ENCODE data around the gene ZBTB12. TPM values are rescaled to one million over a fixed set of nuclear protein-coding genes. Genes with fewer than 3 reads are reported as not detected.

Gene ZBTB12
- total and polyA plus RNA-seq, 2 of the 13 experiments (the other 11 are each of a cell fraction or from before 2014, with no cell fraction given) = 4.8 to 6.0 TPM

DNA sequence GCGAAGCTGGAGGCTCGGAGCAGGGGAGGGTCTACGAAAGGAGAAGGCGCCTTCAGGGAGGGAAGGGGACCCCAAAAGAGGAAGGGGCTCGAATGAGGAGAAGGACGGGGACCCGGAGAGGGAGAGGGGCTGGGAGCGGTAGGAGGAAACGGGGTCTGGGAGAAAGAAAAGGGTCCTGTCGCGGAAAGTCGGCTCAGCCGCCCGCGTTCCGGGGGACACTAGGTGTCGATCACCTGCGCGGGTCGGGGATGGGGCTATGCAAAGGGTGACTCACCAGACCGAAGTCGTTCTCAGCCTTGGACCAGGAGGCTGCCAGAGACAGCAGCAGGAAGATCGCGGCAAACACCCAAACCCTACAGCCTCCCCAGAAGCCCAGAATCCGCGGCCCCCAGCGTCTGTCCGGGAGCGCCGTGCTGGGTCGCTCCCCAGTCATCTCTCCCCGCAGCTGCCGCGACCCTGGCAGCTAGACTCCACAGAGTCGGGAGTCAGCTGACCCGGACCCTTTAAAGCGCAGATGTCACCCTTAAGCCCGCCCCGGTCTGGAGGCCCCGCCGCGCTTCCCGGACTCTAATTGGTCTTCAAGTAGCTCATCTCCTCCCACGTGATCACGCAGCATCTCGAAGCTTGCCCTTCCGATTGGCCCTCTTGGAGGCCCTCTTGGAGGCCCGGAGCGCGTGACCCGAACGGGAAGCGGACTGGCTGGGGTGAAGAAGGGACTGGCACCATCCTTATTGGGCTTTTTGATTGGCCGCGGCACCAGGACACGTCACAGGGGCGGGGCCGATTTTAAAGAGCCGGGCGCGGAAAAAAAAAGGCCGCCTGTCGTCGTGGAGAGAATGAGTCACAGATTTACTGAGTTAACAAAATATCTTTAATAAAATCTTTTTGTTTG, 39.3 kb downstream of the ZBTB12 start, which contains the start of gene NEU1 (continued):
- TF ChIP-seq ZNF441 (CRISPR knock-in tag; IDR thresholded peaks at IDR 0.05; ENCODE audit: borderline replicate concordance) (peak; percentile 45; the same call in 1 of the 2 replicates), ZNF33A (CRISPR knock-in tag; IDR thresholded peaks at IDR 0.05; ENCODE audit: borderline replicate concordance) (peak; percentile 85; the same call in 1 of the 2 replicates), SMARCE1 (IDR thresholded peaks at IDR 0.05; ENCODE audit: borderline replicate concordance) (no peak), AKAP8 (CRISPR knock-in tag; IDR thresholded peaks at IDR 0.05) (peak; percentile 90), ZNF790 (CRISPR knock-in tag; IDR thresholded peaks at IDR 0.05; ENCODE audit: borderline replicate concordance) (no peak; the same call in 1 of the 2 replicates), RARG (CRISPR knock-in tag; IDR thresholded peaks at IDR 0.05; ENCODE audit: low read depth) (no peak; the same call in 1 of the 2 replicates), ZNF616 (CRISPR knock-in tag; IDR thresholded peaks at IDR 0.05; ENCODE audit: low read depth) (no peak), U2AF1 (optimal IDR thresholded peaks at IDR 0.05; ENCODE audit: low read depth, low read length) (peak; percentile 90), ZSCAN21 (CRISPR knock-in tag; IDR thresholded peaks at IDR 0.05; ENCODE audit: borderline replicate concordance) (no peak; the same call in 1 of the 2 replicates), SRY (CRISPR knock-in tag; IDR thresholded peaks at IDR 0.05) (peak; percentile 95), TOPORS (CRISPR knock-in tag; IDR thresholded peaks at IDR 0.05) (peak; percentile 65; the same call in 1 of the 2 replicates), ZNF563 (CRISPR knock-in tag; IDR thresholded peaks at IDR 0.05) (no peak), ZNF761 (CRISPR knock-in tag; conservative IDR thresholded peaks at IDR 0.05) (peak; percentile 89; the same call in 1 of the 2 replicates), ZFP36L1 (CRISPR knock-in tag; IDR thresholded peaks at IDR 0.05) (peak; percentile 86; the same call in 1 of the 2 replicates), ZNF251 (CRISPR knock-in tag; IDR thresholded peaks at IDR 0.05) (no peak), ZNF781 (CRISPR knock-in tag; IDR thresholded peaks at IDR 0.05; ENCODE audit: borderline replicate concordance, not compliant biosample characterization) (no peak), ZNF775 (CRISPR knock-in tag; IDR thresholded peaks at IDR 0.05; ENCODE audit: borderline replicate concordance) (no peak), TBL1XR1 (IDR thresholded peaks at IDR 0.05; ENCODE audit: borderline replicate concordance, low read length, partially characterized antibody) (no peak)
- TF ChIP-seq, protein P1, sequence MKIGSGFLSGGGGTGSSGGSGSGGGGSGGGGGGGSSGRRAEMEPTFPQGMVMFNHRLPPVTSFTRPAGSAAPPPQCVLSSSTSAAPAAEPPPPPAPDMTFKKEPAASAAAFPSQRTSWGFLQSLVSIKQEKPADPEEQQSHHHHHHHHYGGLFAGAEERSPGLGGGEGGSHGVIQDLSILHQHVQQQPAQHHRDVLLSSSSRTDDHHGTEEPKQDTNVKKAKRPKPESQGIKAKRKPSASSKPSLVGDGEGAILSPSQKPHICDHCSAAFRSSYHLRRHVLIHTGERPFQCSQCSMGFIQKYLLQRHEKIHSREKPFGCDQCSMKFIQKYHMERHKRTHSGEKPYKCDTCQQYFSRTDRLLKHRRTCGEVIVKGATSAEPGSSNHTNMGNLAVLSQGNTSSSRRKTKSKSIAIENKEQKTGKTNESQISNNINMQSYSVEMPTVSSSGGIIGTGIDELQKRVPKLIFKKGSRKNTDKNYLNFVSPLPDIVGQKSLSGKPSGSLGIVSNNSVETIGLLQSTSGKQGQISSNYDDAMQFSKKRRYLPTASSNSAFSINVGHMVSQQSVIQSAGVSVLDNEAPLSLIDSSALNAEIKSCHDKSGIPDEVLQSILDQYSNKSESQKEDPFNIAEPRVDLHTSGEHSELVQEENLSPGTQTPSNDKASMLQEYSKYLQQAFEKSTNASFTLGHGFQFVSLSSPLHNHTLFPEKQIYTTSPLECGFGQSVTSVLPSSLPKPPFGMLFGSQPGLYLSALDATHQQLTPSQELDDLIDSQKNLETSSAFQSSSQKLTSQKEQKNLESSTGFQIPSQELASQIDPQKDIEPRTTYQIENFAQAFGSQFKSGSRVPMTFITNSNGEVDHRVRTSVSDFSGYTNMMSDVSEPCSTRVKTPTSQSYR (CRISPR knock-in tag; IDR thresholded peaks at IDR 0.05; ENCODE audit: borderline replicate concordance) = peak; percentile 61; the same call in 1 of the 2 replicates
- TF ChIP-seq, protein P2, sequence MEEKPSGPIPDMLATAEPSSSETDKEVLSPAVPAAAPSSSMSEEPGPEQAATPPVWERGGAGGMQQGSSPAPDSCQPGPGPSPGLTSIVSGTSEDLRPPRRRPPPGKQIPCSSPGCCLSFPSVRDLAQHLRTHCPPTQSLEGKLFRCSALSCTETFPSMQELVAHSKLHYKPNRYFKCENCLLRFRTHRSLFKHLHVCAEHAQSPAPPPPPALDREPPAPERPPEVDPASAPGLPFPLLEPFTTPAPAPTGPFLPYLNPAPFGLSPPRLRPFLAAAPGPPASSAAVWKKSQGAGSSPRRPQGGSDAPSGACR (CRISPR knock-in tag; IDR thresholded peaks at IDR 0.05) = peak; percentile 88; the same call in 1 of the 2 replicates
- TF ChIP-seq, protein P3, sequence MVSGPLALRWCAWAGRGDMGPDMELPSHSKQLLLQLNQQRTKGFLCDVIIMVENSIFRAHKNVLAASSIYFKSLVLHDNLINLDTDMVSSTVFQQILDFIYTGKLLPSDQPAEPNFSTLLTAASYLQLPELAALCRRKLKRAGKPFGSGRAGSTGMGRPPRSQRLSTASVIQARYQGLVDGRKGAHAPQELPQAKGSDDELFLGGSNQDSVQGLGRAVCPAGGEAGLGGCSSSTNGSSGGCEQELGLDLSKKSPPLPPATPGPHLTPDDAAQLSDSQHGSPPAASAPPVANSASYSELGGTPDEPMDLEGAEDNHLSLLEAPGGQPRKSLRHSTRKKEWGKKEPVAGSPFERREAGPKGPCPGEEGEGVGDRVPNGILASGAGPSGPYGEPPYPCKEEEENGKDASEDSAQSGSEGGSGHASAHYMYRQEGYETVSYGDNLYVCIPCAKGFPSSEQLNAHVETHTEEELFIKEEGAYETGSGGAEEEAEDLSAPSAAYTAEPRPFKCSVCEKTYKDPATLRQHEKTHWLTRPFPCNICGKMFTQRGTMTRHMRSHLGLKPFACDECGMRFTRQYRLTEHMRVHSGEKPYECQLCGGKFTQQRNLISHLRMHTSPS (CRISPR knock-in tag; IDR thresholded peaks at IDR 0.05; ENCODE audit: low read depth) = no peak
- TF ChIP-seq, protein P4, sequence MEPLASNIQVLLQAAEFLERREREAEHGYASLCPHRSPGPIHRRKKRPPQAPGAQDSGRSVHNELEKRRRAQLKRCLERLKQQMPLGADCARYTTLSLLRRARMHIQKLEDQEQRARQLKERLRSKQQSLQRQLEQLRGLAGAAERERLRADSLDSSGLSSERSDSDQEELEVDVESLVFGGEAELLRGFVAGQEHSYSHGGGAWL (CRISPR knock-in tag; IDR thresholded peaks at IDR 0.05) = peak; percentile 78; the same call in 1 of the 2 replicates

Measured in HepG2 (cell line).